A549 (cell line): Measurements from ENCODE around the gene NRXN2.

Experiments used
- CTCF ChIP-seq: fragments of >200 bp; sonication (Bioruptor Twin); formaldehyde crosslinking; IDR thresholded peaks from 3 replicates; pipeline ENCODE4 v1.5.1; 2016
- GATA3 ChIP-seq: IDR thresholded peaks from 2 replicates; pipeline ENCODE4 v1.6.1; 2012; ENCODE audit warnings: borderline replicate concordance
- POLR2A ChIP-seq: IDR thresholded peaks from 2 replicates; pipeline ENCODE4 v1.6.1; 2012; ENCODE audit warnings: mild to moderate bottlenecking, low read length

DNA sequence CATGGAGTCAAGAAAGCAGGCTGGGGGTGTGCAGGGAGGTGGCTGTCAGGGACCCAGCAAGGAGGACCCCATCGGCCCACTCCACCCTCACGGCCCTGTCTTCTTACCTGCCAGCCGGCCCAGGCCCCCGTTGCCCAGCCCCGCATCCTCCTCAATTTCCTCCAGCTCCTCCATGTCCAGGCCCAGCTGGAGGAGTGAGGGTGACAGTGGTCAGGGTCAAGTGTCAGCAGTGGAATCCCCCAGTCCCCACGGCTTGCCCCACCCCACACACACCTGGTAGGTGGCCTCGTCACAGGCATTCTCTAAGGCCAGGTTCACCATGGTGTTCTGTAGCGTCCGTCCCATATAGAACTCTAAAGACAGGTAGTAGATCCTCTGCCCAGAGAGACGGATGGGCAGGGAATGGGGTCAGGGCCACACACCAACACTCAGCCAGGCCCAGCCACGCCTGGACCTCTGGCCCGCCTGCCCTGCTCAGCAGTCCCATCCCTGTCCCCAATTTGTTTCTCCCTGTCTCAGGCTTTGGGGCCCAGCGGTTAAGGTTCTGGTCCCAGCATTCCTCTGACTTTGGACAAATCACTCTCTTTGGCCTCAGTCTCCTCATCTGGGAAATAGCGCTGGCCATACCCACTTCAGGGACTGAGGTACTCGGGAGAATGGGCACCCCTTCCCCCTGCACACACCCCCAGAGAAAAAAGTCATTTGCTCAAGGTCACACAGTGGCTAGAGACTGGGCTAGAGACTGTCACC lies 35.5 kb upstream of the NRXN2 start:
- no peak for TF ChIP-seq CTCF
- no peak for TF ChIP-seq GATA3
- no peak for TF ChIP-seq POLR2A
